H1 (cell line): ENCODE data around the gene NAT8L.

Experiments used
- CTCF ChIP-seq, 3 experiments: IDR thresholded peaks; 1 replicate in 2 of 3; 2 replicates in 1 of 3; pipeline versions ENCODE4 v1.5.1 to v1.6.1; 2011; ENCODE audit warnings: low read length in 3 of 3, mild to moderate bottlenecking in 3 of 3, inconsistent platforms in 2 of 3, low read depth in 1 of 3, moderate library complexity in 1 of 3; ENCODE audit not compliant: insufficient read depth in 1 of 3; ENCODE audit errors: control extremely low read depth in 1 of 3
- HDAC2 ChIP-seq, 2 experiments: fragments of 300-600 bp in 1 of 2; sonication (generic) in 1 of 2; IDR thresholded peaks; 2 replicates each; pipeline ENCODE4 v1.6.1; 2011 to 2012; ENCODE audit warnings: low read depth in 2 of 2, low read length in 2 of 2, mild to moderate bottlenecking in 2 of 2, moderate library complexity in 2 of 2, borderline replicate concordance in 1 of 2, inconsistent platforms in 1 of 2
- TBP ChIP-seq: IDR thresholded peaks from 2 replicates; pipeline ENCODE4 v1.6.1; 2011; ENCODE audit warnings: low read depth, low read length, improper control_type of control experiment

GRCh38 chr4:2095236-2096072, 36.3 kb downstream of the NAT8L start:
- TF ChIP-seq CTCF (IDR thresholded peaks at IDR 0.05; ENCODE audit: control extremely low read depth in 1 of 3, insufficient read depth in 1 of 3, low read depth in 1 of 3, low read length in 3 of 3) (no peak), HDAC2 (IDR thresholded peaks at IDR 0.05; ENCODE audit: borderline replicate concordance in 1 of 2, low read depth in 2 of 2, low read length in 2 of 2) (no peak), TBP (no peak)
